Measurements from ENCODE around the gene ACSS3.

Gene ACSS3

DNA sequence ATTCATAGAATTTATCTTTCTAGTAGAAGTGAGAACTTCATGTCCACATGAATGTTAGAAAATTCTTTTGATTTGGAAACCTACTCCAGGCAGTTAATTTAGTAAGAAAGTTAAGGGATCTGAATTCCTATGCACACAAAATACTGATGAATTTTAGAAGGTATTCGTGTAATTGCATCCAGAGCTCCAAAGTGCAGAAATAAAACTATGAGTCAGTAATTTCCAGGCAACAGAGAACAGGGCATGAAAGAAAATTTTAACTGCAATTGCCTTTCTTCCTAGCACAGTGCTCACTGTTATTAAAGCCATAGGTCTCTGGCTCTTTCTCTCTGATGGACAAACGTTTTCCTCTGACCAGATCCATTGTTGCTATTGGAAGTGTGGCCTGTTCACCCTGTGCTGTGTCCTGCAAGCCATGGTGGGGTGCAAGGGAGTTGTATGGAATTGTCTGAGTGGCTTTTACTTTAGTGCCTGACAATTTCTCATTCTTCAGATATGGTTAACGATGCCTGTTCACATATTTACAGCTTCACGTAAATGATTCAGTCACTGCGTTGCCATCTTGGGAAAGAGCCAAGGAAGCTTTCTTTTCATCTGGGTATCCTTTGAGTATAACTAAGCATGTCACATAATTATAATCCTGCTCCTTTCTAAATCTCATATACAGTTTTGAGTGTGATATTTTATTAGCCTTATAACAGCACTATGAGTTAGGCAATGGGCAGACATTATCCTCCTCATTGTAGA lies 145.1 kb downstream of the ACSS3 start:
- no peak for DNase-seq (ENCODE audit: low read depth, low spot score)

GRCh38 chr12:81224626-81225025 lies 146.7 kb downstream of the ACSS3 start:
- DNase-seq (ENCODE audit: low read depth, low spot score) = no peak

GRCh38 chr12:81229759-81230158 lies 151.9 kb downstream of the ACSS3 start:
- no peak for DNase-seq (ENCODE audit: low read depth, low spot score)

DNA sequence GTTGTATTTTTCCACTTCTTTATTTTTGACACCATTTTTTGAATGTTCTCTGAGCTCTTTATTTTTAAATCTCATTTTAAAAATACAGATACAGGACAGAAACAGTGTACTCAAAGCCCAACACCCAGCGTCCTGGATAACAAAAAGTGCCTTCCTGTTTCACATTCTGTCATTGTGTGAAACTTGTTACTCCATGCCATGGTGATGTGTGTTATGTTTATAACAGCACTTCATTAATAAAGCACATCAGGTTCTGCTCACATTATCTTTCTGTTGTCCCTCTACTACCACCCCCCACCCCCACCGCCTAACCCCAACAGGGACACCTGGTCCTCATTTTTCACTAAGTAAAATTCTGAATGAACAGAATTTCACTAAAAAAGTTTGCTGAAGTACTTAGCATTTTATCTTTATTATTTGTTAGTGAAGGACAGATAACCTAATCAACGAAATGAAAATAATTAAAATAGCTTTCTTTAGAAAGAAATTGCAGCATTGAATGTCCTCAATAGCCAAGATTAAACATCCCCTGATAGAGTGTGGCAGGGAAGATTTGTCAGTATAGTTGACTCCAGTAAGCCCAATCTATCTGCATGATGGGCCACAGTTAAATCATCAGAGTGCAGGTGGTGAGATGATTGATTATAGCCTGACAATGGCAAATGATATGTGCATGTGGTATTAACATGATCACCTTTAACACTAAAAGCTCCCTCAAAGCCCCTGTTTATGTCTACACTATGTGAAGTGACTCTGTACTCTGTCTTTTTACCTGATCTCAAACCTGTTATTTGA lies 153.9 kb downstream of the ACSS3 start:
- DNase-seq (ENCODE audit: low read depth, low spot score) = no peak

GRCh38 chr12:81245458-81245857 lies 167.6 kb downstream of the ACSS3 start:
- DNase-seq (ENCODE audit: low read depth, low spot score) = no peak

DNA sequence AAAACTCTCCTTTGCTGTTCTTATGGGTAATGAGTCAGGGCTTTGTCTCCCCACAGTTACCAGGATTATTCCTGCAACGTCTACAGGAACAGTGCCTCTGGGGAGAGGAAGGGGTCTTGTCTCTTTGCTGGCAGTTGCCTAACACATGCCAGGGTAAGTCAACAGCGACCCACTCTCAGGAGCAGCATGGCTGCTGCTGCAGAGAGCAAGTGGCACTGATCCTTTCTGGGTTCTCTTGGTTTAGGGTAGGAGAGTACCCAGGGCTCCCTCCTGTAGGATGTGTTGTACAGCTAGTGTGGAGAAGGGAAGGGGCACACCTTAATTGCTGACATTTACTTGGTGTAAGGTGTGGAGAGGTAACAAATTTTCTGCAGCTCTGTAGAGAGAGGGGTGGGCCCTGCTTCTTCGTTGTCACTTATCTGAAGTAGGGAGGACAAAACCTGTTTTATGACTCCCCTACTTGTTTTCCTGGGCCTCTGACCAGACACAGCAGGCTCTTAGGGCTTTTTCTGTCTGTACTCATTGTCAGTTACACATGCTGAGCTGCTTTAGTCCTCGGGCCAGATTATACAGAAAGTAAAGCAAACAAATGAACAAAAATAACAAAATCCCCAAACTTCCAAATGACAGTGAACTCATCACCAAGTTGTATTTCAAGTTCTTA lies 168.2 kb downstream of the ACSS3 start:
- DNase-seq (ENCODE audit: low read depth, low spot score) = no peak

- DNase-seq (ENCODE audit: low read depth, low spot score) = no peak
These were observed 172.1 kb downstream of the ACSS3 start for GRCh38 chr12:81249976-81250375.

- DNase-seq (ENCODE audit: low read depth, low spot score) = no peak
These were observed 174.3 kb downstream of the ACSS3 start for GRCh38 chr12:81252228-81252627.

- no peak for DNase-seq (ENCODE audit: low read depth, low spot score)
These were observed 175.5 kb downstream of the ACSS3 start for GRCh38 chr12:81253360-81253759.

DNA sequence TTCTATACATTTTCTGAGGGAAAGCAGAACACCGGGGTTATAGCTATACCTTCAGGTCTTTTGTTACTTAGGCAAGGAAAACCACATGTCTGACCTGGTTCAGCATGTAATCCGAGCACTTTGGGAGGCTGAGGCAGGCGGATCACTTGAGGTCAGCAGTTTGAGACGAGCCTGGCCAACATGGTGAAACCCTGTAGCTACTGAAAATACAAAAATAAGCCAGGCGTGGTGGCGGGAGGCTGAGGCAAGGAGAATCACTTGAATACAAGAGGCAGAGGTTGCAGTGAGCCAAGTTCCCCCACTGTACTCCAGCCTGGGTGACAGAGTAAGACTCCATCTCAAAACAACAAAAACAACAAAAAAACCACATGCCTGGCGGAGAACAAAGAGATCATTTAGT lies 177.6 kb downstream of the ACSS3 start:
- DNase-seq (ENCODE audit: low read depth, low spot score) = no peak

DNA sequence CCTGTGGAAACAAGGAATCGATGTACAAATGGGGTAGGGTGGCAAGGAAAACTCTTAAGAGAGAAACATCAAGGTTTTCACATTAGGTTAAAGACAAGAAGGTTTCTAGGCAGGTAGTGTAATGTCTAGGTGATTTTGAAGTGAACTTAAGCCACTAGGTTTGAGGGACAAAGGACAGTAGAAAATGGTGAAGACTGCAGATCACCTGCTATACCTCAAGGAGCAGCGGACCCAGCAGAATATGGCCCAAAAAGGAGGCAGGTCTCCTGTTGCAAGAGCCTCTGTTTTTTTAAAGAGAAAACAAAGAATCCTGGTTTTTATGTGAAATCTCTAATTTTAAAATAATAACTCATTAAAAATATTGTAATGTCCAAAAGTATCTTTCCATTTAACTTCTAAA lies 178.1 kb downstream of the ACSS3 start:
- DNase-seq (ENCODE audit: low read depth, low spot score) = no peak

DNA sequence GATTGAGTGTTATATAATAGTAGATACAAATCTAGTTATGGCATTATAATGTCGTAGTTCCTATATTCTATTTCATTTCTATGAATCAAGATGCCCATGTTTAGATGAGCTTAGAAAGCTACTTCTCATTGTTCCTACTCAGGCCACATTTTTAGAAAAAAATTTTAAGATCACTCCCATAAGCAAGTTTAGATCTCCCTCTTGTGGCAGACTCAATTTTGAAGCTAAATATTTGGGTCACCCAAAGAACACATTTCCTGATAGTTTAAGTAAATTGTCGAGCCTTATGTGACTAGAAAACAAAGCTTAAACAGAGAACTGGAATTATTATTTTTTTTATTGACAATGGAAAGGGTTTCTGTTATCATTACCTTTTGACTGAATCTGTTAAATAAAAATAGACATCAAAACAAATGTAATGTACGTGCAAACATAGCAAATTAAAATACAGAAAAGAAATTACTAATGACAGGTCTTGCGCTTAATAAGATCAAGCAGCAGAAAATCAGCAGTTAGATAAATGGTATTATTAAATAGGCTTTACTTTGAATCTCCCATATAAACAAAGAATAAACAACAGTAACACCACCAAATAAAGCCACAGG lies 180.2 kb downstream of the ACSS3 start:
- no peak for DNase-seq (ENCODE audit: low read depth, low spot score)

DNA sequence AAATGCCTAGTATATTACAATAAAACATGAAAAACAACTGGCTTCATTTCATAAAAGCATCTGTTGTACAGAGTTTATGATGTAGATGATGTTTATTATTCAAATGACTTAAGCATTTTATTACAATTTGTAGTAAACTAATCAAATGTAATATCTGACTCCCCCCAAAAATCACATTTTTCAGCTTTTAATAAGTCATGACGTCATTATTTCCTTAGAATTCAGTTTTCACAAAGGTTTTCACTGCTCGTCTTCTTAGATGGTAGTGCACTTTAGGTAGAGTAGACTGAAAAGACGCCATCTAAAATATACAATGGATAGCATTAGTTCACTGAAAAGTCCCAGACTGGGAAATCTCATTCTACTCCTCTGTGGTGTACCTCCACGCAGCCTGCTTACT lies 181.5 kb downstream of the ACSS3 start:
- DNase-seq (ENCODE audit: low read depth, low spot score) = no peak

GRCh38 chr12:81261508-81262207 lies 183.8 kb downstream of the ACSS3 start:
- no peak for DNase-seq (ENCODE audit: low read depth, low spot score)

GRCh38 chr12:81263072-81263471 lies 185.2 kb downstream of the ACSS3 start:
- DNase-seq (ENCODE audit: low read depth, low spot score) = no peak

- no peak for DNase-seq (ENCODE audit: low read depth, low spot score)
These were observed 192.5 kb downstream of the ACSS3 start for GRCh38 chr12:81270385-81270784.

- DNase-seq (ENCODE audit: low read depth, low spot score) = no peak
These were observed 197.0 kb downstream of the ACSS3 start for GRCh38 chr12:81274637-81275529.

GRCh38 chr12:81284137-81284536 lies 206.3 kb downstream of the ACSS3 start:
- DNase-seq (ENCODE audit: low read depth, low spot score) = no peak

DNA sequence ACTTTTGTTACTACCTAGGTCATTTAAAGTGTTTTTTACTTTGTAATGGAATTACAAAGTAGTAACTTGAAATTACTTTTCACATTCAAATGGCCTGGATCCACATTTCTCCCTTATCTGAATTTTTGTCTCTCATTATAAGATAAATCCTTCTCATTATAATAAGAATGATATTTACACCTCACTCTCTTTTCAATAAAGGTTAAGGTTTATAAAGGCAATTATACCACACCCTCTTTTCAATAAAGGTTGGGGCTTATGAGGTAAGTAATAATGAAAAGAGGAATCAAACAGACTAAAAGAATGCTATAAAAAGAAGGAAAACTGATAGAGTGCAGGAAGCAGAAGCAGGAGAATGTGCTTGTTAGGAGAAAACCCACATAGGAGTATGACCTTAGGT lies 210.8 kb downstream of the ACSS3 start:
- DNase-seq (ENCODE audit: low read depth, low spot score) = no peak

GRCh38 chr12:81294325-81295190 lies 216.7 kb downstream of the ACSS3 start:
- no peak for DNase-seq (ENCODE audit: low read depth, low spot score)
